Brain microvascular endothelial cell (primary cell): ENCODE measurements around the gene DAB2IP.

Source experiments
- DNase-seq: peaks from one replicate; pipeline ENCODE4 v3.0.0-alpha.2; 2020
- H3K27ac ChIP-seq: fragments of 250-450 bp; sonication (Bioruptor Pico); 2 replicates; pipeline ENCODE4 v1.5.1; 2020; ENCODE audit warnings: mild to moderate bottlenecking, moderate library complexity
- H3K27me3 ChIP-seq: fragments of 250-450 bp; sonication (Bioruptor Pico); replicated peaks from 2 replicates; pipeline ENCODE4 v1.5.1; 2020; ENCODE audit warnings: mild to moderate bottlenecking
- H3K36me3 ChIP-seq: fragments of 250-450 bp; sonication (Bioruptor Pico); replicated peaks from 2 replicates; pipeline ENCODE4 v1.5.1; 2020; ENCODE audit warnings: mild to moderate bottlenecking
- H3K4me3 ChIP-seq: 2 replicates; pipeline ENCODE4 v1.5.1; 2011; ENCODE audit warnings: low read depth, mild to moderate bottlenecking, control low read depth, low read length, moderate library complexity
- CTCF ChIP-seq: IDR thresholded peaks from 2 replicates; pipeline ENCODE4 v1.5.1; 2011; ENCODE audit warnings: low read depth, mild to moderate bottlenecking, moderate library complexity, low read length, control low read depth, inconsistent platforms; ENCODE audit errors: missing control alignments
- in situ Hi-C: cut with HindIII; loops from 2 replicates; pipeline ENCODE4 v1.10.0; 2017; ENCODE audit warnings: low sequenced_read_pairs, low pct_ligation_motif_present

The DAB2IP gene

GRCh38 chr9:121608168-121608853 lies 43.1 kb upstream of the DAB2IP start:
- no peak for DNase-seq
- Histone ChIP-seq H3K4me3 (no peak overlapping the region), H3K27ac (no peak overlapping the region), H3K27me3 (peaks cover 4% of the 10 kb centered on the region), H3K36me3 (no peaks in the 10 kb centered on the region)
- in situ Hi-C loops = no loop called here
- TF ChIP-seq CTCF = no peak

GRCh38 chr9:121609822-121610637 lies 41.4 kb upstream of the DAB2IP start:
- TF ChIP-seq CTCF = no peak
- Histone ChIP-seq H3K27ac (no peak overlapping the region), H3K36me3 (no peaks in the 10 kb centered on the region), H3K27me3 (peaks cover 4% of the 10 kb centered on the region), H3K4me3 (no peak overlapping the region)
- in situ Hi-C loops = no loop called here
- peak; percentile 11 for DNase-seq

GRCh38 chr9:121610638-121610953 lies 40.8 kb upstream of the DAB2IP start:
- H3K4me3 ChIP-seq = no peak overlapping the region
- in situ Hi-C loops = no loop called here
- H3K27ac ChIP-seq = no peak overlapping the region
- H3K27me3 ChIP-seq = peaks cover 4% of the 10 kb centered on the region
- DNase-seq = no peak
- no peak for TF ChIP-seq CTCF
- no peaks in the 10 kb centered on the region for H3K36me3 ChIP-seq

GRCh38 chr9:121612511-121612998 lies 38.9 kb upstream of the DAB2IP start:
- Histone ChIP-seq H3K36me3 (no peaks in the 10 kb centered on the region), H3K4me3 (no peak overlapping the region), H3K27me3 (peaks cover 4% of the 10 kb centered on the region), H3K27ac (no peak overlapping the region)
- in situ Hi-C loops = no loop called here
- no peak for DNase-seq
- no peak for TF ChIP-seq CTCF

- Histone ChIP-seq H3K4me3 (no peak overlapping the region), H3K36me3 (no peaks in the 10 kb centered on the region), H3K27ac (no peak overlapping the region), H3K27me3 (peaks cover 4% of the 10 kb centered on the region)
- in situ Hi-C loops = no loop called here
- no peak for TF ChIP-seq CTCF
- DNase-seq = no peak
Measured at GRCh38 chr9:121613009-121613752, 38.3 kb upstream of the DAB2IP start.
